ENCODE results near the gene CNKSR3. TPM values are rescaled to one million over a fixed set of nuclear protein-coding genes. Genes with fewer than 3 reads are reported as not detected.
A peak's percentile ranks its signal among the peaks of the same experiment; 100 is the strongest.

CNKSR3 gene
- total RNA-seq, 1 donor from 2014 or later: 2.0 TPM

DNA sequence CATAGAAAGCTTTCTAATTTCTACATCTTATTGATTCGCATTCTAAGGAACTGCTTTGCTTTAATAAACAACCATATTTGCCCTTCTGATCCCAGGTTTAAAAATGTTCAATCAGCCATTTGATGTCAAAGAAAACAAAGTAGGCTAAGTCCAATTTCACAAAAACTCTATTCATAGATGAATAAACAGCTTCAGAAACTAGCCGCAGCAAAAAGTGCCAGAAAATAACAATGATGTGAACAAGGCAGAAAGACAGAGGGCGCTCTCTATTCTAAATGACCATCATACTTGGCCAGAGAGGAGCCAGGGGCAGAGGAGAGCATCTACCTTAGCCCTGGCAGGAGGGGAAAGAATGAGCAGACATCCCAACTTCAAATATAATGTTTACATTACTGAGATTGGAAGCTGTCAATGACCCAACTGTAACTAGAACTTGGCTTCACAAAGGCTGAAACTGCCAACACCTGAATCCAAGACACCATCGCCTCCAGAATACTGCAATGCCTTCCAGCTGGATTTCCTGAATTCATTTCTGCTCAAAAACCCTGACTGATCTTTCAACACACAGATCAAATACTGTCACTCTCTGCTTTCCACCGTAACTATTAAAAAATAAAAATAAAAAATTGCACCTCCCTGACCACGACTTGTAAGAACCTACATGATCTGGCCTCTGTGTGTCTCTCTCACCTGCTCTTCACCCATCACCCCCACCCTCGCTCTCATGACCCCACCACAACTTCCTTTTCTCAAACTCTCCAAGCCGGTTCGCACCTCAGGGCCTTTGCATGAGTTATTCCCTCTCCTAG, 9.5 kb downstream of the CNKSR3 start:
- H3K9me3 Mint-ChIP-seq (ENCODE audit: unreplicated experiment): peaks cover 1% of the 10 kb centered on the region
- no peak overlapping the region for H3K4me3 Mint-ChIP-seq (ENCODE audit: unreplicated experiment)
- TF ChIP-seq, protein P1, sequence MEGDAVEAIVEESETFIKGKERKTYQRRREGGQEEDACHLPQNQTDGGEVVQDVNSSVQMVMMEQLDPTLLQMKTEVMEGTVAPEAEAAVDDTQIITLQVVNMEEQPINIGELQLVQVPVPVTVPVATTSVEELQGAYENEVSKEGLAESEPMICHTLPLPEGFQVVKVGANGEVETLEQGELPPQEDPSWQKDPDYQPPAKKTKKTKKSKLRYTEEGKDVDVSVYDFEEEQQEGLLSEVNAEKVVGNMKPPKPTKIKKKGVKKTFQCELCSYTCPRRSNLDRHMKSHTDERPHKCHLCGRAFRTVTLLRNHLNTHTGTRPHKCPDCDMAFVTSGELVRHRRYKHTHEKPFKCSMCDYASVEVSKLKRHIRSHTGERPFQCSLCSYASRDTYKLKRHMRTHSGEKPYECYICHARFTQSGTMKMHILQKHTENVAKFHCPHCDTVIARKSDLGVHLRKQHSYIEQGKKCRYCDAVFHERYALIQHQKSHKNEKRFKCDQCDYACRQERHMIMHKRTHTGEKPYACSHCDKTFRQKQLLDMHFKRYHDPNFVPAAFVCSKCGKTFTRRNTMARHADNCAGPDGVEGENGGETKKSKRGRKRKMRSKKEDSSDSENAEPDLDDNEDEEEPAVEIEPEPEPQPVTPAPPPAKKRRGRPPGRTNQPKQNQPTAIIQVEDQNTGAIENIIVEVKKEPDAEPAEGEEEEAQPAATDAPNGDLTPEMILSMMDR (IDR thresholded peaks at IDR 0.05; ENCODE audit: partially characterized antibody, unreplicated experiment): peak; percentile 24
- H3K4me1 Mint-ChIP-seq (ENCODE audit: low read depth, unreplicated experiment): no peaks in the 10 kb centered on the region
- DNase-seq: no peak
- no peaks in the 10 kb centered on the region for H3K27me3 Mint-ChIP-seq (ENCODE audit: unreplicated experiment)
- no peaks in the 10 kb centered on the region for H3K36me3 Mint-ChIP-seq (ENCODE audit: unreplicated experiment)
- H3K27ac Mint-ChIP-seq (ENCODE audit: unreplicated experiment): no peak overlapping the region

DNA sequence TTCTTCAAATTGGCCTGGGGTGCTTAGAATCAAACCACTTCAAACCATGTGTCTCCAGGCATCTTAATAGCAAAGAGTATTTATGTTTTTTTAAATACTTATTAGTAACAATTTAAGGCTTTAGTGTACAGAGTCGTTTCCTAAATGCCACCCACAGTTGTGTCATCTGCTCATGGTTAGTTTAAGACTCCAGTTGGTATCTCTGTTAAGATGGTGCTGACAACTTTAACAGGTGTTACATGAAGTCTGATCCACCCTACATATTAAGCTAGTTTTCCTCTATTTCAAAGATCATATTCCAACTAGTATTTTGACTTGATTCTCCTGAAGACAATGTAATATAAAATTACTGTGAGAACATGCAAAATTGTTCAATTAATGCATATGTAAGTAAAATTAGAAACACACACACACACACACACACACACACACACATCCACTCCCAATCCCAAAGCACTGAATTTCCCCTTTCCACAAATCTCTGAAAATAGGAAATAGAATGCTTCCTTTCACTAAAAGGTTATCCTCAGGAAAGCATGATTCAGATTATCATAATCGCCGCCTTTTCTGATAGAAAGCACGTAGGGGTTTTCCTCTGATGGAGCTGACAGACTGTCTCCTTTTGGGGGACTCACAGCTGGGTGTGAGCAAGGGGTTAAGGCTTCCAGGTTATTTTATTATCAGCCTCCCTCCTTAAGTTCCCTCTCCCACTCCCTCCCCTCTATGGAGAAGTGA, 10.5 kb downstream of the CNKSR3 start:
- Mint-ChIP-seq H3K4me3 (ENCODE audit: unreplicated experiment) (no peak overlapping the region), H3K27ac (ENCODE audit: unreplicated experiment) (no peak overlapping the region)
- TF ChIP-seq, protein P1 (IDR thresholded peaks at IDR 0.05; ENCODE audit: partially characterized antibody, unreplicated experiment): no peak

DNA sequence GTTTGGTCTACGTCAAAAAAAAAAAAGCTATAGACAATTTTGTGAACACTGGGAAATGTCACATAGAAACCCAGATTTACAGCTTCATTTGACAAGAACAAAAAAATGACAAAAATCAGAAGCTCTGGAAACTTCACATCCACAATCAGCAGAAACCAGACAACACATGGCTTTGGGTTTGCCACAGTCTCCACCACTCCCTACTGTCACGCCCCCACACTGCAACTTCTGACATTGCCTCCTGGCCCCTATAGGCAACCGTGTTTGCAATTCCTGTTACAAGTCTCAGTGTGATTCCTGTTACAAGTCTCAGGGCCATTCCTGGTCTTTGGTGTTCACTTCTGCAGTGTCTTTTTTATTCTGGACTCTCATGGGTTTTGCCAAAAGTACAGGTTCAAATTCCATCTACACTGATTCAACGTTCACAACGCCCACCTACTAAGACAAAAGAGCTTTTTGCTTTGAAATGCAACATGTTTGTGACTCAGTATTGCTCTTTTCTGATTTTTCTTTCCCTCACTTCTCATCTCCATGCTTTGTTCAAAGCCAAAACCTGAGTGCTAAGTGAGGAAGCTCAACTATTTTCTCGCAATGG, 12.0 kb downstream of the CNKSR3 start:
- TF ChIP-seq, protein P1 (IDR thresholded peaks at IDR 0.05; ENCODE audit: partially characterized antibody, unreplicated experiment): no peak
- H3K9me3 Mint-ChIP-seq (ENCODE audit: unreplicated experiment): no peaks in the 10 kb centered on the region
- no peaks in the 10 kb centered on the region for H3K36me3 Mint-ChIP-seq (ENCODE audit: unreplicated experiment)
- no peaks in the 10 kb centered on the region for H3K27me3 Mint-ChIP-seq (ENCODE audit: unreplicated experiment)
- no peak overlapping the region for H3K4me3 Mint-ChIP-seq (ENCODE audit: unreplicated experiment)
- no peak for DNase-seq
- no peak overlapping the region for H3K27ac Mint-ChIP-seq (ENCODE audit: unreplicated experiment)
- H3K4me1 Mint-ChIP-seq (ENCODE audit: low read depth, unreplicated experiment): no peaks in the 10 kb centered on the region

More for the DNA sequence above, 10.5 kb downstream of the CNKSR3 start:
- Mint-ChIP-seq H3K4me1 (ENCODE audit: low read depth, unreplicated experiment) (no peaks in the 10 kb centered on the region), H3K27me3 (ENCODE audit: unreplicated experiment) (no peaks in the 10 kb centered on the region), H3K36me3 (ENCODE audit: unreplicated experiment) (no peaks in the 10 kb centered on the region), H3K9me3 (ENCODE audit: unreplicated experiment) (no peaks in the 10 kb centered on the region)
- no peak for DNase-seq

DNA sequence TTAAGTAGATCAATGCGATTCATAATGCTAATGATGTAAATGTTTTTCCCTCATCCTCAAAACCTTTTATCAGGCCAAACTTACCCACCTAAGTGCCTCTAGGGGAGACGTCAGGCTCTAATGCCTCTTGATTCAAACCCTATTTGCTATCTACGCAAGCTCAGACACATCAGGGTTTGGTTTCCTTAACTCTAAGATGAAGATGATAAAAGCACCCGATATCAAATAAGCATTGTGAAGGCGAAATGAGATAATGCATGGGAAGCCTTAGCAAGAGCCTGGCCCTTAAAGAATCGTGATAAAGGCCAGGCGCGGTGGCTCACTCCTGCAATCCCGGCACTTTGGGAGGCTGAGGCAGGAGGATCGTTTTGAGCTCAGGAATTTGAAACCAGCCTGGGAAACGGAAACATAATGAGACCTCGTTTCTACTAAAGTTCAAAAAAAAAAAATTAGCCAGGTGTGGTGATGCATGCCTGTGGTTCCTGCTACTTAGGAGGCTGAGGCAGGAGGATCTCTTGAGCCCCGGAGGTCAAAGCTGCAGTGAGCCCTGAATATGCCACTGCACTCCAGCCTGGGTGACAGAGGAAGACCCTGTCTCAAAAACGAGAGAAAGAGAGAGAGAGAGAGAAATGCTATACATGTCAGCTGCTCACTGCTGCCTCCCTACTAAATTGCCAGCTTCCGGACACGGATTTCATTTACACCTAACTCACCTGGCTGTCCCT, 13.5 kb downstream of the CNKSR3 start:
- H3K27ac Mint-ChIP-seq (ENCODE audit: unreplicated experiment): no peak overlapping the region
- H3K4me1 Mint-ChIP-seq (ENCODE audit: low read depth, unreplicated experiment): no peaks in the 10 kb centered on the region
- DNase-seq: no peak
- H3K9me3 Mint-ChIP-seq (ENCODE audit: unreplicated experiment): no peaks in the 10 kb centered on the region
- no peak overlapping the region for H3K4me3 Mint-ChIP-seq (ENCODE audit: unreplicated experiment)
- TF ChIP-seq, protein P1 (IDR thresholded peaks at IDR 0.05; ENCODE audit: partially characterized antibody, unreplicated experiment): no peak
- no peaks in the 10 kb centered on the region for H3K27me3 Mint-ChIP-seq (ENCODE audit: unreplicated experiment)
- no peaks in the 10 kb centered on the region for H3K36me3 Mint-ChIP-seq (ENCODE audit: unreplicated experiment)

All from glutamatergic neuron (in vitro differentiated cells).